ENCODE results near the gene DCBLD2. TPM values are rescaled to one million over a fixed set of nuclear protein-coding genes. Genes with fewer than 3 reads are reported as not detected.

Gene DCBLD2
- total and polyA plus RNA-seq, 2 donors (not counting 3 experiments of a cell fraction or from before 2014, with no cell fraction given), result 28.7 to 77.3 TPM

- H3K27ac ChIP-seq (ENCODE audit: insufficient read depth, low read depth, low read length), result no peak overlapping the region
- no peaks in the 10 kb centered on the region for H3K9me3 ChIP-seq (replicated peaks; ENCODE audit: control insufficient read depth, insufficient read depth, low read length)
- CTCF ChIA-PET, result interaction anchor here (1.1 to 2.7 kb wide), 6 partner anchors 8 to 95 kb away, joined by 3 to 11 read pairs (median 4); partner anchors contain the start of gene DCBLD2
- no peaks in the 10 kb centered on the region for H3K27me3 ChIP-seq (ENCODE audit: control insufficient read depth in 2 of 2, insufficient read depth in 2 of 2, low read length in 2 of 2)
- H3K79me2 ChIP-seq (ENCODE audit: control insufficient read depth, insufficient read depth, low read length), result no peaks in the 10 kb centered on the region
- H4K20me1 ChIP-seq (replicated peaks; ENCODE audit: control insufficient read depth, extremely low read depth, insufficient read depth, low read length), result no peaks in the 10 kb centered on the region
- H3K36me3 ChIP-seq (ENCODE audit: control insufficient read depth in 2 of 2, extremely low read depth in 1 of 2, insufficient read depth in 2 of 2, low read length in 2 of 2), result no peaks in the 10 kb centered on the region
- no peak overlapping the region for H3K4me3 ChIP-seq (replicated peaks in 1 of 3; ENCODE audit: insufficient read depth in 1 of 3, low read depth in 1 of 3, low read length in 3 of 3)
- DNase-seq (ENCODE audit: low read depth, low spot score) (no peak), FAIRE-seq (no peak)
- dilution Hi-C loops (cut with MboI; ENCODE audit: extremely low pct_ligation_motif_present, low sequenced_read_pairs) (no loop called here), intact Hi-C loops (cut with micrococcal nuclease) (no loop called here)
- H3K4me2 ChIP-seq (ENCODE audit: insufficient read depth, low read length), result no peak overlapping the region
- no peaks in the 10 kb centered on the region for H3K4me1 ChIP-seq (ENCODE audit: control insufficient read depth, extremely low read depth, insufficient read depth, low read length)
- no peaks in the 10 kb centered on the region for H3K9me1 ChIP-seq (replicated peaks; ENCODE audit: control insufficient read depth, extremely low read depth, insufficient read depth, low read length)
- POLR2A ChIA-PET, result no interaction called here
- no peak overlapping the region for H3K9ac ChIP-seq (replicated peaks; ENCODE audit: extremely low read depth, insufficient read depth, low read length)
- BruUV-seq (replicated peaks), result no TSS peak
- TF ChIP-seq CTCF (IDR thresholded peaks at IDR 0.05; ENCODE audit: extremely low read depth in 1 of 2, insufficient read depth in 1 of 2, low read depth in 1 of 2, low read length in 2 of 2) (no peak), POLR2AphosphoS5 (IDR thresholded peaks at IDR 0.05; ENCODE audit: insufficient read depth, low read depth, low read length) (no peak), JUN (IDR thresholded peaks at IDR 0.05; ENCODE audit: borderline replicate concordance, insufficient read depth, insufficient read length, low read depth) (no peak), FOS (IDR thresholded peaks at IDR 0.05; ENCODE audit: borderline replicate concordance, insufficient read depth, low read length) (no peak), EZH2 (IDR thresholded peaks at IDR 0.05; ENCODE audit: borderline replicate concordance, low read depth, low read length, severe bottlenecking) (no peak), MYC (IDR thresholded peaks at IDR 0.05; ENCODE audit: low read depth, low read length) (no peak), POLR2A (IDR thresholded peaks at IDR 0.05; ENCODE audit: low read depth, low read length) (no peak), GATA2 (IDR thresholded peaks at IDR 0.05; ENCODE audit: insufficient read depth, insufficient read length, low read depth, low read length) (no peak)
- TF ChIP-seq, protein P1, sequence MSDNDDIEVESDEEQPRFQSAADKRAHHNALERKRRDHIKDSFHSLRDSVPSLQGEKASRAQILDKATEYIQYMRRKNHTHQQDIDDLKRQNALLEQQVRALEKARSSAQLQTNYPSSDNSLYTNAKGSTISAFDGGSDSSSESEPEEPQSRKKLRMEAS (IDR thresholded peaks at IDR 0.05; ENCODE audit: insufficient read depth, insufficient read length), result no peak
- no peak overlapping the region for H2AFZ ChIP-seq (ENCODE audit: low read depth, low read length)
Measured at GRCh38 chr3:98912448-98912847, 11.0 kb upstream of the DCBLD2 start.
